IPS DF 19.7 (cell line): ENCODE data around the gene TMEM270.

Experiments
- DNase-seq: peaks from one replicate; pipeline ENCODE4 v3.0.0-alpha.2; 2013; ENCODE audit warnings: low read depth, low spot score

The TMEM270 gene

DNA sequence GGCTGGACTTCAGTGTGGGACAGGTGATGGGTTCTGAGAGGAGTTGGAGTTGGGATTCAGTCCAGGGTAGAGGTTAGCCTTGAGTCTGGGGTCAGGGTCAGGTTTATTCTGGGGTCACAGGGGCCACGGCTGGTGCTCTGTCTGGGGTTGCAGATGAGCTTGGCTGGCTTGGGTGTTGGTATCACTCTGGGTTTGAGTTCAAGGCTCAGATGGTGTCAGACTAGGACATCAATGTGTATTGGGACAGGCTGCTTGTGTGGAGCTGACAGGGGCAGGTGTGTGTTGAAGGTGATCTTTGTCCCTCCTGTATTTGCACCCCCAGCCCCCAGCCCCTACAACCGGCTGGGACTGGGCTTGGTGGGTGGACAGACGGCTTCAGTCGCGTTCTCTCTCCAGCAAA is 26.8 kb downstream of the TMEM270 start:
- DNase-seq = no peak

DNA sequence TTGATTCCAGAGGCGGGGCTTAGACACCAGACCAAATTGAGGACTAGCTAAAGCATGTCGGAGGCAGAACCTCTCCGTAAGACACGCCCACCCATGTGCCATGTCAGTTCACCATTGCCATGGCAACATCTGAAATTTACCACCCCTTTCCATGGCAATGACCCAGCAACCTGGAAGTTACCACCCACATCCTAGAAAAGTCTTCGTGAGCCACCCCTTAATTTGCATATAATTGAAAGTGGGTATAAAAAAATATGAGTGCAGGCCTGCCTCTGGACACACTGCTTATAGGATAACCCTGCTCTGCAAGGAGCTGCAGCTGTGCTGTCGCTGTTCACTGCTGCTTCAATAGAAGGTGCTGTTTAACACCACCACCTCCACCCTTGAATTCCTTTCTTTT is 28.0 kb downstream of the TMEM270 start:
- DNase-seq = no peak

DNA sequence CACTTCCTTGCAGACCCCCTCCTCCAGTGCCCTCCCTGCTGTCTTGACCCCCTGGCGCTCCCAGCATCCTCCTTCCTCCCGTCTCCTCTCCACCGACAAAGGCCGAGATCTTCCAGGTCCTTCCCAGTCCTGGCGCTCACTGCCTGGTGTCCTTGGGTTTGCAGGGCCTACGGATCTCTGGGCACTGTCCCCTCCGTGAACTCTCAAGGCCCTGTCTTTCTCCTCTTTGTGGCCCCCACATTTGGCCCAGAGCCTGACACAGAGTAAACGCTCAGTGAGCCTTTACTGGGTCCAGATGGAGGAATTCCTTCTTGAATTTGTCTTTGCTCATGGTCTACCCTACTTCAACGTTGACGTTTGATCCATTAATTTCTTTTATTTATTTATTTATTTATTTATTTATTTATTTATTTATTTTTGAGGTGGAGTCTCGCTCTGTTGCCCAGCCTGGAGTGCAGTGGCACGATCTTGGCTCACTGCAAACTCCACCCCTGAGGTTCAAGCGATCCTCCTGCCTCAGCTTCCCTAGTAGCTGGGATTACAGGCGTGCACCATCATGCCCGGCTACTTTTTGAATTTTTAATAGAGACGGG is 29.7 kb downstream of the TMEM270 start:
- no peak for DNase-seq

DNA sequence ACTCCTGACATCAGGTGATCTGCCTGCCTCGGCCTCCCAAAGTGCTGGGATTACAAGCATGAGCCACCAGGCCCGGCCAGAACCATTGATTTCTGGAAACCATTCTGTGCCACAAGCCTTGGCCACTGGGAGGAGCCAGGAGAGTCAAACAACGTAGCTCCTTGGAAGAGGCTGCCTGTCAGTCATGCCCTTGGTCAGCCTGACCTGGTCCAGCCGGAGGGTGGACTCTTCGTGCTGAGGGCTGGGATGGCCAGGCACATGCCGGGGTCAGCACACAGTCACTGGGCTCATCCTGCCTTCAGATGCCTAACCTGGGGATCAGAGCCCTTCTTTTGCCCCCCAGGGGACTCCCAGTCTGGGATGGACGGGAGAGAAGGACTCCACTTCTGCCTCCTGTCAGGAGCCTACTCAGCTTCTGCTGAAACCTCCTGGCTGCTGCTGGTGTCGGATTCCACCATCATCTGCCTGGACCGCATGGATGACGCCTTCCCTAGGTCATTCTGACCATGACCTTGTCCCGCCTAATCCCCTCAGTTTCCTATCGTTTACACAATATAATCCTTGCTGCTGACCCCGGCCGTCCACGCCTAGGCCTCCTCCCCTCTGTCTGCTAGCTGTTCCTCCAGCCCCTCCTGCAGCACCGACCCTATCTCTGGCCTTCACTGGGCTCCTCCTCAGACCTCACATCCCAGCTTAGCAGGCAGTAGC is 30.4 kb downstream of the TMEM270 start:
- no peak for DNase-seq

DNA sequence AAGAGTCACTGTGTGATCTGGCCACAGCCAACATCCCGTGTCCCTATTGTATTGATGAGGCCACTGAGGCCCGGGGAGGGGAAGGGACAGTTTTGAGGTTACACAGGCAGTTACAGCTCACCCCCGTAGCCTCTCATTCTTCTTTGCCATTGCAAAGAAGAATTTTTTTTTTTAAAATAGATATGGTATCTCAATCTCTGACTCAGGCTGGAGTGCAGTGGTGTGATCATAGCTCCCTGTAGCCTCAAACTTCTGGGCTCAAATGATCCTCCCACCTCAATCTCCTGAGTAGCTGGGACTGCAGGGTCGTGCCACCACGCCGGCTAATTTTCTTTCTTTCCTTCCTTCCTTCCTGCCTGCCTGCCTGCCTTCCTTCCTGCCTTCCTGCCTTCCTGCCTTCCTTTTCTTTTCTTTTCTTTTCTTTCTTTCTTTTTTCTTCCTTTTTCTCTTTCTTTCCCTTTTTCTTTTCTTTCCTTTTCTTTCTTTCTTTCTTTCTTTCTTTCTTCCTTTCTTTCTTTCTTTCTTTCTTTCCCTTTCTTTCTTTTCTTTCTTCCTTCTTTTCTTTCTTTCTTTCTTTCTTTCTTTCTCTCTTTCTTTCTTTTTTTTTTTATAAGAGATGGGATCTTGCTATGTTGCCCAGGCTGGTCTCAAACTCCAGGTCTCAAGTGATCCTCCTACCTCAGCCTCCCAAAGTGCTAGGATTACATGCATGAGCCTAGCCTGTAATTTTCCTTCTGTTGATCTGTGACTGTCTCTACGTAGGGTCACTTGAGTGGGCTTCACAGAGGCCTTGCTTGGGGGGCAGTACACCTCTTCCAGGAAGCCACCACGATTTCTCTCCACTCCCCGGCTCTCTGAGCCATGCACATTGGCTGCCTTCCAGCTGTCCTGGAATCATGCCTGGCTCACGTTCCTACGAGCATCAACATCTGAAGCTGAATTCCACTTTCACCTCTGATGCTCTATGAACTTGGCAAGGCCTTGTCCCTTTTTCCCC is 31.3 kb downstream of the TMEM270 start:
- DNase-seq = no peak

DNA sequence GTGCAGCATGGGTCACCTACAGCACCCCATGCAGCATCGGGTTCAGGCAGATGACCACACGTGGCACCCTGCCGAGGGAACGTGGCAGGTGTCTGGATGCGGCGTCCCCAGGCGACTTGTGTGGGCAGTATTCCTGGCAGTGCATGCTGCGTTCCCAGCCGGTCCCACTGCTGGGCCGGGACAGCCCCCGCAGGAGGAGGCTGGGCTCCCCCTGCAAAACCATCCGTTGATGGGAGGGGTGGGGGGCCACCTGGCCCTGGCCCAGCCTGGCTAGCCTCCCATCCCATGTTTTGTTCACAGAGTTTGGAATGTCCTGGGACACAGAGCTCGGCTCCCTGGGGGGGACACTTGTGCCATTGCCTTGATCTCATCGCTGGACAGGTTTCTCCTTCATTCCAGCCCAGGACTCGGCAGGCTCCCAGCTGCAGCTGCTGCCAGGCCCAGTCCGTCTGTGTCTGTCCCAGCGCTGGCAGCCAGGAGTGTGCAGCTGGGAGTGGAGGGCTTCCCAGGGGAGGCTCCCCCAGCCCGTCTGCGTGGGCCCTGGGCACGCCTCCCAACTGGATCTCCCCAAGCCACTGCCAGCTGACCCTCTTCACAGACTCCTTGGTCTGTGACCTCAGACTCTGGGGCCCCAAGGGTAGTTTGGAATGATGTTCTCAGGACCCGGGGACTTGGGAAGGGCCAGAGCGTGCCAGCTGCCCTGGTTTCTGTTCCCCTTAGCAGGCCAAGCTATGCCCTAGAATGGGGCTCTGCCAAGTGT is 32.6 kb downstream of the TMEM270 start:
- DNase-seq = no peak

DNA sequence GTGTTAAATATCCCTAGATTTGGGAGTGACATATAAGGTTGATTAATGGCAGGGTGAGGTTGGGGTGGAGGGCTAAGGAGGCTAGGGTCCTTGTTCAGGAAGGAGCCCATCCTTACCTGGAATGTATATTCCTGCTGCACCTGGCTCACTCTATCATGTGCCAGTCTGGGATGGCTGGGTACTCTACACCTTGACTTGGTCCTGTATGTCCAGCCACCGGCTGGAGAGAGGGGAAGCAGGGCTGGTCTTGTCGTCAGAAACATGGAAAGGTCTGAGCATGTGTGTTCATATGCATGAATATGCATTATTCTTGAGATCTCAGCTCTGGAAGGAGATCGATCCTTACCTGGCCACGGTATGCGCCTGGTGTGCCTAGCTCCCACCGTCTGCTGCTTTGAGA is 33.2 kb downstream of the TMEM270 start:
- DNase-seq = no peak

DNA sequence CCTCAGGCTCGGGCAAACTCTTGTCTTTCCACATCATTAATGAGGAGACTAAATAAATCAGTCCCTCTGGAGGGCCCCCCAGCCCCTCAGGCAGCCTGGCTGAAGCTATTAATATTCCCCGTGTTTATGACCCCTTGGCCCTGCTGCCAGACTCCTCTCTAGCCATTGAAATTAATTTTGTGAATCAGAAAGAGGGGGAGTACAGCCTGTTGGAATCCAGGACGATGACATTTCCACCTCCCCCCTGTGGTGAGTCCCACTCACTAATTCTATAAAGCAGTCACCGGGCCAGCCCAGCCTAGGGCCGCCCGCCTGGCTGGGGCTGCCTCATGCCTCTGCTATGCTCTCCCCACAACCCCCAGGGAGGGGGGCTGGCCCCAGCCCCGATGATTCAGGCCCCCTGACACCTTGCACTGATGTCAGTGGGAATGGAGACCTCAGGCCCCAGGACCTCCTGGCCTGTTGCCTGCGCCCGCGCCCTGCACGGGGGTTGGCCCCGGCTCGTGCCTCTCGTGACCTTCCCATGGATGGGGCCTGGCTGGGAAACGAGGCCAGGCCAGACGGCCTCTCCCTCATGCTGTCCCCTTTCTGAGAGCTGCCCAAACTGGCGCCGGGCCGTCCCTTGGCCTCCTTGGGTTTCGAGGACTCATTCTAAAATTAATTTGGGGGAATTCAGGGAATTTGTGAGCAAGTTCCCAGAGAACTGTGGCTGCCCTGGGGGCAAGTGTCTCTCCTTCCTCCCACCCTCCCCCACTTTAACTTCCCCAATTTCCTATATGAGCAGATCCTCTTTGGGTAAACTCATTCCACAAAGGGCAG is 34.0 kb downstream of the TMEM270 start:
- no peak for DNase-seq

DNA sequence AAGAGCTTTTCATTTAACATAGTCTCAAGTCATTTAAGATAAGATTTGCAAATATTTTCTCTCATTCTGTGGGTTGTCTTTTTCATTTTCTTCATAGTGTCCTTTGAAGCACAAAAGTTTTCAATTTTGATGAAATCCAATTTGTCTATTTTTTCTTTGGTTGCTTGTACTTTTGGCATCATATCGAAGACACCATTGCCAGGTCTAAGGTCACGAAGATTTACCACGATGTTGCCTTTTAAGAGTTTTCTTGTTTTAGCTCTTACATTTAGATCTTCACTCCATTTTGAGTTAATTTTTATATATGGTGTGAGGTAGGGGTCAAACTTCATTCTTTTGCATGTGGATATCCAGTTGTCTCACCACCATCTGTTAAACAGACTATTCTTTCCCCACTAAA is 34.7 kb downstream of the TMEM270 start:
- no peak for DNase-seq

DNA sequence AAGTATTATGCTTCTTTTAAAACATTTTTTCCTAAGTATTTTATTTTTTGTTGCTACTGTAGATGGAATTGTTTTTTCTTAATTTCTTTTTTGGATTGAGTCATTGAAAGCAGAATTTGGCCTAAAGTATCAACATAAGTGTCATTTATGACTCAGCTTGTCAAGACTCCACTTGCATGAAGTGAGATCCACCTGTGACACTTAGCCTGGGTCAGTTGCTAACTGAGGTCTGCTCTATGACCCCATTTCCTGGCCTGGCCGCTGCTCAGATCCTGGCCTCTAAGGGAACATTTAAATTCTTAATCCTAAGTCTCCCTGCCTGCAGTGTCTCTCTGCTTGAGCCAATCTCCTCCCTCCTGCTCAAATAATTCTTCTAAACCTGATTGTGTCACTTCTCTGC is 35.5 kb downstream of the TMEM270 start:
- DNase-seq = no peak

DNA sequence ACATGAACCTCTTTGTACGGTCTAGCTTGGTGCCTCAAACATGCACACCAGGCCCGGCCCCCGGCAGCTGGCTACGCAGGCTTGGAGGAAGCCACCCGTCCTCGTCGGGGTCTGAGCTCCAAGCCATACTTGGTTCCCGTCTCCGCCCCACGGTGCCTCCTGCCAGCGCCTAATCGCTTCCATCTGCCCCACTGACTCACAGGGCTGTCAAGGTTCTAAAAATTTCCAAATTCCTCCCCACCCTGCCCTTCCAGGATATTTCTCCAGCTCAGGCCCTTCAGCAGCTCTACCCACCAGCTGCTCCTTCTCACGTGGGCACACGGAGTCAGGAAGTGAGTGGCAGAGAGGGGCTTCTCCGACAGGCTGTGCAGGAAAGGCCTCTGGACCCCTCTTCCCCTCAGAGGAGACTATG is 38.8 kb downstream of the TMEM270 start:
- no peak for DNase-seq

DNA sequence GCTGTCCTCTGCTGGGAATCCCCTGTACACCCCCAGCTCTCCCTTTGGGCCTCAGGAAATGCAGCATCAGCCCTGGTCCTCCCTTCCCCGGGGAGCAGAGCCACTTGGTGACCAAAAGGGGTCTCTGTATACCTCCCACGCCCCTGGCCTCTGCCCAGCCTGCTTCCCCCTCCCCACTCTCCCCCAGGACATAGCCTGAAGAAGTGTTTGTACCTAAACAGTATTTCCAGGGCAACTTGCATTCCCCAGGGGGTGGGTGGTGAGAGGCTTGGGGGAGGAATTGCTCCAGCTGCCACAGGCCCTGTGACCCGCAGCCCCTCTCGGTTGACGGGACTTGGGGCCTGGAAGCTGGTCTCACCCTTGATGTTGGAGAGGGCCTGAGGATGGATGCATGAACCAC is 39.3 kb downstream of the TMEM270 start:
- no peak for DNase-seq

DNA sequence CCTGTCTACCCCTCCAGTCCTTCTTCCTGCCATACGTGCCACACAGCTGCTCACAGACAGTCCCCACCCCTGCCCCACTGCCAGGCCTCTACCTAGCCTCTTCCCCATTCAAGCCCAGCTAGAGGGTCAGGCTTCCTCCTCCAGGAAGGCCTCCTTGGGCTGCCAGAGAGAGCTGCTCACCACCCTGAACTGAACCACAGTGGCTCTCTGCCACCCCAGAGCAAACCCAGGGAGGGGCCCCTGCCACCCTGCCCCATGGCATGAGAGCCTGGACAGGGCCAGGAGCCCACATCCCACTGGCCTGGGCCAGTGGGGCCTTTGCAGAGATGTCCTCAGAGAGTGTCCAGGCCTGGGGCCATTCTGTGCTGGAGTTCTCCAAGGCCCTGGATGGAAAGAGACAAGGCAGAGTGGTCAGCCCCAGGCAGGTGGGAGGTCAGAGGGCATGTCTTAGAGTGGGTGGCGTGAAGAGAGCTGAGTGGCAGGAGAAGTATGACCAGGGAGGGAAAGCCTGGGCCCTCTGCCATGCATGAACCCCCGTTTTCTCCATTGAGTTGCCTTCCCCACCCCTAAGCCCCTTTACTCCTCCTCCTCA is 40.4 kb downstream of the TMEM270 start:
- no peak for DNase-seq

DNA sequence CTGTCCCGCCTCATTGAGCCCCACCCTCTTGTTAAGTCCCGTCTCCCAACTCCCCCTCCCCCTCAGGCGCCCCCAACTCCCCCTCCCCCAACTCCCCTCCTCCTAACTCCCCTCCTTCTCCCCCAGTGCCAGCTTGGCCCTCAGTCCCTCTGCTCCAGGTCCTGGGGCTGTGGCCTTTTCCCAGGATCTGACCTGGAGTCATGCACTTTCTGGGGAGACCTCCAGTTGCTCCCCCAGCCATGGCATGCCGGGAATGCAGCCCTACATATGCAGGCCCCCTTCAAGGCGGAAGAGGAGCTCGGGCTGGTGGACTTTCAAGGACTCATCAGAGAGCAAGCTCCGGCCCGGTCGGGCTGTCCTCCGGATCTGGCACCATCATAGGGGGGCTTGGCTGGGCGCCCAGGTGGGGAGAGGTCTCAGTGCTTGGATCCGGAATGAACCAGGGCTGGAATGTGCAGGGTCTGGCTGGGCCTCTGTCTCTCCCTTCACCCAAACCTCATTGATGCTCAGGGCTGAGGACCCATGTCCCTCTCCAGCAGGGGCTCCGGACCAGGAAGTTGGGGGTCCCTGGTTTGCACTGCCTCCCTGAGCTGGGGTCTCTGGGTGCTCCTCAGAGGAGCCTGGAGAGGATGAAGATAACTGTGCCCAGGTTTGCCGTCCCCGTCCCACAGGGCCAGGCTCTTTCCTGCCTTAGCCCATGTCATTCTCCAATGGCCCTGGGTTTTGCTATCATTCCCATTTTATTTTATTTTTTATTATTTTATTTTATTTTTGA is 41.1 kb downstream of the TMEM270 start:
- DNase-seq = no peak

DNA sequence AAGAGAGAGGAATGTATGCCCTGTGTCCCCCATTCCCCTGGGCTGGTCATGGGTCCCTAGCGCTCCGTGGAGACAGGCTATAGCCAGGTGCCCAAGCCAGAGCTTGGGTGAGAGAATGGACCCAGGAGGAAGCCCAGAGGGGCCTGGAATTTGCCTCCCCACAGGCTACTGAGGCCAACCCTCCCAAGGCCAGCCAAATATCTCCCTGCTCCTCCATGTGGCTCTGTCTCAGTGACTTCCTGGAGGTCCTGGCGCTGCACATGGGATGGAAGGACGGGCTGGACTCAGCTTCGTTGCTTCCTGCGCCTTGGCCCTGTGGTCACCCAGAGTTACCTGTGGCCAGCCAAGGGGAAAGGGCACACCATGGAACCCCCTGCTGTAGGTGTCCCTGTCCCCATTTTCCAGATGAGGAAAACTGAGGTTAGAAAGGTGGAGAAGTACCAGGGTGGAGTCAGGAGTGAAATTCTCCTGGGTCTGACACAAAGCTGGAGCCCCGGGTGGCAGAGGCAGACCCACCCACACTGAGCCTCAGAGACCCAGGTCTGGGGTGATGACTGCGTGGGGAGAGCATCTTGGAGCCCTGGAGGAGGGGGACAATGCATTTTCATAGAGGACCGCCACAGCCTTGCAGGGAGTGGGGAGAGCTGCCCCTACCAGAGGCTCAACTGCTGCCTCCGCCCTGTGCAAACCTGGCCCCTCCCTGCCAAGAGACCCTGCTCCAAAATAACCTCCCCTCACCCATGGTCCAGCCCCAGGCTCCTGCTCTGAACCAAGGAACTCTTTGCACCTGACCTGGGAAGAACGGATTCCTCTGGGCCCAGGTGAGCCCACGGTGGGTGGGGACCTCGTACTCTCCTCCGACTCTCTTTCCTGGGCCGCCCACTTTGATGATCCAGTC is 42.6 kb downstream of the TMEM270 start:
- DNase-seq = no peak

DNA sequence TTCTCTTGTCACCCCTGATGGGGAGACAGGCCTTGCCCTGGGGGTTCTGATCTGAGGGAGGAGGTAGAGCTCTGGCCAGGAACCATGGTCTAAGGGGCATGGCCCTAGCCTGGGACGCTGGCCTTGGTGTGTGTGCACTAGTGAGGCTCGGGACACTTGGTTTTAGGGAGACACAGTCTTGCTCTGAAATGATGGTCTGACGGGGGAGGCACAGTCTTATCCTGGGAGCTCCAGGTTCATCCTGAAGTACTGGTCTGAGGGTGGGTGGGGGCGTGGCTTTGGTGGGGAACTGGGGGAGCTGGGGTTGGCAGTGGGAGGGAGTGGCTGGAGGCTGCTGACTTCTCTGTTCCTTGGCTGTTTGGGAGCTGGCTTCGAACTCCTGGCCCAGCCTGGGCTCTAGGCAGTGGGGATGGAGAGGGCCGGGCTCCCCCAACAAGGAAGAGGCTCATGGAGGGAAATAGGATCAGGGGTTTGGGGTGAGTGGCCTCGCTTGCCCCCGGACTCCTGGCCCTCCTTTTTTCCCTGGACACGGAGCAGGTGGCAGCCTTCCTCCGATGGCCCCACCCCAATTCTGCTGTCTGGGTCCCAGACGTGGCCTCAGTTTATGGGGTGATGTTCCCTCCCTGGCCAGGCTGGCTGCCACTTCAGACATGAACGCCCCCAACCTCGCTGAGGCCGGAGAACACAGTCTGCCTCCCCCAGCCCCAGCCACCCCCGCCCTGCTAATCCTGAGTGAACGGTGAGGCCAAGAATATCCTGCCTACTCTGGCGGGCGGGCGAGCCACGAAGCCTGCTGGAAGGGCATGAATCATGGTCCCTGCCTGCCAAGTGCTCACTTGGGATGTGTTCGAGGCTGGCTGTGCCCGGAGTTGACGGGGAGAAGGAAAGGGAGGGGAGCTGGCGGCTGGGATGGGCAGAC is 43.5 kb downstream of the TMEM270 start:
- DNase-seq = no peak

DNA sequence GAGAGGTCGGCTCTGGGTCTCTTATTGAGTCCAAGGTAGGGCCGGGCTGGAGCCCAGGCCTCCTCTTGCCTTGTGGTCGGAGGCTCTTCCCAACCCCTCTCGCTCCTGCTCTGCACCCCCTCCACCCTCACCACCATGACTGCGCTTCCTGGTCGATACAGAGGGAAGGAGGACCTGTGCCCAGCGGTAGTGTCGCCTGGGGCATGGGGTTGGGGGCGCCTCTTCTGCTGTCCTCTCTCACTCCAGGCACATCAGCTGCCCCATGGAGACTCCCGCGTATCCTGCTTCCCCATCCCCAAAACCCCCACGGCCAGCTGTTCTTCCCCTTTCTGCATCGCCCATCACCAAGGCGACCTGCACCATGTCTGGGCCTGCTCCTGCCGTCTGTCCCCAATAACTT is 44.4 kb downstream of the TMEM270 start:
- no peak for DNase-seq

DNA sequence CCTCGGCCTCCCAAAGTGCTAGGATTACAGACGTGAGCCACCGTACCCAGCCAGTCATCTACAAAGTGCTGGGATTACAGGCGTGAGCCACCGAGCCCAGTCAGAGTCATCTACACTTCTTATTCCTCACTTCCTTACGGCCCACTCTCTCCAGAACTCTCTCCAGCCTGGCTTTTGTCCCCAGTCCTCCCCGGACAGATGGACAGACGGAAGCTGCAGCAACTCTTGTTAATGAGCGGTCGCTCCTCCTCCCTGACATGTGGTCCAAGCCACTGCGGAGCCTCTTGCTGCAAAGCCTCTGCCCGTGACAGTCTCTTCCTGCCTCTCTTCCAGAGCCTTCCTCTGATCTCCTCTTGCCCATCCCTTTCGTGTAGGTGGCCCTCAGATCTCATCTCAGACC is 45.9 kb downstream of the TMEM270 start:
- no peak for DNase-seq
